ENCODE measurements around the gene GCFC2.

The GCFC2 gene

DNA sequence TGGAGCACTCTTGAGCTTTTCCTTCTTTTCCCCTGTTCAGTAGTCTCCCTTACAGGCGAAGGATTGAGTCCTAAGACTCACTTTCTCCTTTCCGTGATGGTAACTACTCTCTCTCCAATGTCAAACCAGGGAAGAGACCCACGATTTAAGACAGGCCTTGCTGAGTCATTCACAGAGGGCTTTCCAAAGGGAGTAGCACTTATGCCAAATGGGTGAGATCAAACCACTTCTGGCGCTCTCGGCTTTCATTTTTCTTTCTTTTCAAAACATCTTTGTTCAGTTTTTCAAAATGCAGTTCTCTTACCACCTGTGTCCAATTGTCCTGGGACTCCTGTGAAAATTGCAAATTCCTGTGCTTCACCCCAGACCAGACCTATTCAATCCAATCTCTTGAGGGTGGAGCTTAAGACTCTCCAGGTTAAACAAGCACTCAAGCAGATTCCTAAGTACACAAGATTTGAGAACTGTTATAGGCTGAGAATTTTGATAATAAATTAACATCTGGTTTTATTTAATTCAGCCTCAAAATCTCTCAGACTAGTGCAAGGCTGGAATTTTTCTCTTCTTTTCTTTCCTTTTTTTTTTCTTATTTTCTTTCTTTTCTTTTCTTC lies 78.5 kb downstream of the GCFC2 start:
- ChIA-PET POLR2A (no interaction called here), CTCF (no interaction called here)
- no peak for TF ChIP-seq TARDBP (IDR thresholded peaks at IDR 0.05)
- no peak for DNase-seq (ENCODE audit: extremely low spot score)

DNA sequence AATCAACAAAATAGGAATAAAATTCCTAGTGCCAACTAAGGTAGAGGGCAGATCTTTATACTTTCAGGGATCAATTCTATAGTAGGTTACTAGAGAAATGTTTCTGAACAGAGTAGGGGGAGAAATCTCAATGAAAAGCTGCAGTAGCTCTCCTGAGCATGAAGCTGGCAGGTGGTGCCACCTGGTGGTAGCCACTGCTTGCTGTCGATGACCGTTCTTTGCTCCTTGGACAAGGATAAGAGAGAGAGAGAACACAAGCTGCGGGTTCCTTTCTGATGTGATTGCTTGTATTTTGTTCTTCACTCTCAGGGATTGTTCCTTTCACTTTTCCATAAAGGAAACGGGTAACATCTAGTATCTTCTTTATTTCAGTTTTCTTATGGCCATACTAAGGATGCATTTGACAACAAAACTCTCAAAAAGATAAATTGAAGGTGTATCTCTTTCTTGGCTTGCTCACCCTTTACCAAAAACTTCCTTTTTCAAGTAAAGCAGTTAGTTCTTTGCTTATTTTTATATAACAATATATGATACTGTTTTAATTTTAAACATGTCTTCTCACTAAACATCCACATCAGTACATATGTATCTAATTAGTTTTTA lies 82.7 kb downstream of the GCFC2 start:
- POLR2A ChIA-PET = interaction anchor here (0.9 kb wide), 1 partner anchor 20 kb away, joined by 3 read pairs; no protein-coding TSS in a partner anchor
- CTCF ChIA-PET = interaction anchor here (0.6 to 1.7 kb wide), 8 partner anchors 10 to 164 kb away, joined by 3 to 7 read pairs (median 4); no protein-coding TSS in a partner anchor
- TF ChIP-seq FOXA1 (IDR thresholded peaks at IDR 0.05) (no peak), LEF1 (IDR thresholded peaks at IDR 0.05; ENCODE audit: borderline replicate concordance) (no peak), ZNF384 (IDR thresholded peaks at IDR 0.05) (no peak), SP1 (IDR thresholded peaks at IDR 0.05) (no peak), ARNT (IDR thresholded peaks at IDR 0.05) (no peak), CTBP1 (IDR thresholded peaks at IDR 0.05; ENCODE audit: borderline replicate concordance) (no peak), FOXM1 (IDR thresholded peaks at IDR 0.05; ENCODE audit: borderline replicate concordance) (no peak), FOXK2 (IDR thresholded peaks at IDR 0.05) (no peak), ELF4 (IDR thresholded peaks at IDR 0.05) (no peak), HDGF (IDR thresholded peaks at IDR 0.05; ENCODE audit: borderline replicate concordance) (no peak), BHLHE40 (IDR thresholded peaks at IDR 0.05; ENCODE audit: borderline replicate concordance) (no peak)
- DNase-seq (ENCODE audit: extremely low spot score) = peak; percentile 74

DNA sequence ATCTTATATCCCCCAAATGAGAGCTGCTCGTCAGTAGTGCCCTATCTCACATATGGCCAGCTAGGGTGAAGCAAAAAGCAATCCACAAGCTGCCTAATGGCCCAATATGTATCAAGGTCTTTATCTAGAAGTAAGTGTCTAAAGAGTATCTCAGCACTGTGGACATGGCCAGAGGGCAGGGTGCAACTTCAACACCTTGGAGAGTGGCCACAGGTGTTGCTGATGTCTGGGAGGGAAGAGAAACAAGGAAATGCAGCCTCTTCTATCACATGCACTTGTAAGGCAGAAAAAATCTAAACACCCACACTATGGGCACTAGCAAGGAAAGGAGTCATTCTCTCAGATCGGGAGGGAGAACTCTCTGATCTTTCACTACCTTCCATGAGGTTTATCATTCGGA lies 87.8 kb downstream of the GCFC2 start:
- CTCF ChIA-PET = no interaction called here

DNA sequence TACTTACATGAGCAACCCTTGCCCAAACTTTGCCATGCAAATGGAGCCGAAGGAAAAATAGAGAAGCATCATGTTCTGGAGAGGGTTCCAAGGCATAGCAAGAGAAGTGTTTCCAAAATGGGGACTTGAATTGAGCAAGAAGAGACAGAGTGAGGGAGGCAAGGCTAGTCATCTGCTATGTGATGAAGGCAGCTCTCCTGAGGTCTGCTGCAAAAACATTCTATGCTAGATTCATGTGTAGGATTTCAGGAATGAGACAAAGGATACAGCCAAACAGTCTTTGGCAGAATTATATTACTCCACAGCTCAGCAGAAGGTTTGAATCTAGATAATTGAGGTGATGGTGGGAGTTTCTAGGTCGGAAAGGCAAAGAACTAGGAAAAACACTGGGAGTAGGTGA lies 88.2 kb downstream of the GCFC2 start:
- ChIA-PET CTCF (no interaction called here), POLR2A (no interaction called here)
- no peak for DNase-seq (ENCODE audit: extremely low spot score)
- TF ChIP-seq TARDBP (IDR thresholded peaks at IDR 0.05) = no peak
- TF ChIP-seq L3MBTL2 (conservative IDR thresholded peaks at IDR 0.05) = no peak
- TF ChIP-seq HDGF (IDR thresholded peaks at IDR 0.05; ENCODE audit: borderline replicate concordance) = no peak

More for the DNA sequence above, 87.8 kb downstream of the GCFC2 start:
- no peak for TF ChIP-seq BHLHE40 (IDR thresholded peaks at IDR 0.05; ENCODE audit: borderline replicate concordance)
- no peak for TF ChIP-seq HDGF (IDR thresholded peaks at IDR 0.05; ENCODE audit: borderline replicate concordance)
- no peak for TF ChIP-seq SP1 (IDR thresholded peaks at IDR 0.05)
- TF ChIP-seq ELF4 (IDR thresholded peaks at IDR 0.05) = no peak
- POLR2A ChIA-PET = no interaction called here
- DNase-seq (ENCODE audit: extremely low spot score) = no peak

DNA sequence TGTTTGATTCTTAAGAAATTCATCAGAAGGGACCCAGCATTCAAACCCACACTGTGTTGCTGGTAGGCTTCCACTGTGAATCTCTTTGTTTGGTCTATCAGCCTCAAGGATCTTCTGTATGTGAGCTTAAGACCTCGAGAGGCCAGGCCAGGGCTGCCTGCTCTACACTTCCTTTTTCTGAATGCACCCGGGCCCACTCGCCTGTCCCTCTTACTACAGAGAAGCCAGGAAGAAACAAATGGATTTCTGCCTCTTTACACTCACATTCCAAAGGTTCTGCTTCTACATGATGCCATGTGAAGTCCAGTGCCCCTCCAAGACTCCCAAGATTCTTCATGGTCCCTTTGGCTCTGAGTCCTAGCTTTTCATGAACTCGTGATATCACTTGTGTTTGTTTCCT lies 89.5 kb downstream of the GCFC2 start:
- TF ChIP-seq FOXK2 (IDR thresholded peaks at IDR 0.05) = no peak
- no peak for TF ChIP-seq ARNT (IDR thresholded peaks at IDR 0.05)
- TF ChIP-seq LEF1 (IDR thresholded peaks at IDR 0.05; ENCODE audit: borderline replicate concordance) = no peak
- no peak for TF ChIP-seq SUZ12 (IDR thresholded peaks at IDR 0.05)
- no peak for TF ChIP-seq ZNF384 (IDR thresholded peaks at IDR 0.05)
- no peak for TF ChIP-seq CTBP1 (IDR thresholded peaks at IDR 0.05; ENCODE audit: borderline replicate concordance)
- TF ChIP-seq L3MBTL2 (conservative IDR thresholded peaks at IDR 0.05) = no peak
- CTCF ChIA-PET = interaction anchor here (0.7 kb wide), 1 partner anchor 13 kb away, joined by 3 read pairs; no protein-coding TSS in a partner anchor
- POLR2A ChIA-PET = no interaction called here
- DNase-seq (ENCODE audit: extremely low spot score) = no peak

DNA sequence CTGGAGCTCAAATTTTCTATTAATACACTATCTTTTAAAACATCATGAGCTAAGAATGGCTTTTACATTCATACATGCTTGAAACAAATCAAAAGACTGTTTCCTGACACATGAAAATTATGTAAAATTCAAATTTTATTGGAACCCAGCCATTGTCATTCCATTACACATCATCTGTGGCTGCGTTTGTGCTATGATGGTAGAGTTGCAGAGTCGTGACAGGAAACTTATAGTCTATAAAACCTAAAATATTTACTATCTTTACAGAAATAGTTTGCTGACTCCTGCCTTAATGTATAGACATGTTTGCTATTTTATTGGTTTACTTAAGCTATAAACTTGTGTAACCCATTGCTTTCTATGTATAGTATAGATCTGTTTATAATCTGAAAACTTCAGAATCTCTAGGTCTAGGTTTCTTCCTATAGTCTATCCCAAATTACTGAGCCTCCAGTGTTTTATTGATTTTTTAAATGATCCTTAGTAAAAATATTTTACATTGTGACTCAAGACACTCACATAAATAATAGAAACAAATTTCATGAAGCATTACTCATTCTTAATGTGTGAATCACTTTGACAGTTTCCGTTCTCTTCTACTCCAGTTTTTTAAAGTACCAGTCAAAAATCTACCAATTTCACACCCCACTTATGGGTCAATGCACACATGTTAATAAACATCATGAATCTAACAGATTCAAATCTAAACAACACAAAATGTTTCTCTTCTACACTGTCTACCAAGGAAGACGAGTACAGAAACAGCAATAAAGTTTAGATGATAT lies 90.6 kb downstream of the GCFC2 start:
- DNase-seq (ENCODE audit: extremely low spot score) = no peak
- ChIA-PET POLR2A (no interaction called here), CTCF (interaction anchor here (2.8 kb wide), 1 partner anchor 11 kb away, joined by 8 read pairs; no protein-coding TSS in a partner anchor)
- no peak for TF ChIP-seq SUZ12 (IDR thresholded peaks at IDR 0.05)
- no peak for TF ChIP-seq CTBP1 (IDR thresholded peaks at IDR 0.05; ENCODE audit: borderline replicate concordance)
- TF ChIP-seq ZNF384 (IDR thresholded peaks at IDR 0.05) = no peak
- no peak for TF ChIP-seq LEF1 (IDR thresholded peaks at IDR 0.05; ENCODE audit: borderline replicate concordance)
- TF ChIP-seq HDGF (IDR thresholded peaks at IDR 0.05; ENCODE audit: borderline replicate concordance) = no peak
- no peak for TF ChIP-seq FOXK2 (IDR thresholded peaks at IDR 0.05)
- no peak for TF ChIP-seq ARNT (IDR thresholded peaks at IDR 0.05)
- TF ChIP-seq ELF4 (IDR thresholded peaks at IDR 0.05) = no peak

DNA sequence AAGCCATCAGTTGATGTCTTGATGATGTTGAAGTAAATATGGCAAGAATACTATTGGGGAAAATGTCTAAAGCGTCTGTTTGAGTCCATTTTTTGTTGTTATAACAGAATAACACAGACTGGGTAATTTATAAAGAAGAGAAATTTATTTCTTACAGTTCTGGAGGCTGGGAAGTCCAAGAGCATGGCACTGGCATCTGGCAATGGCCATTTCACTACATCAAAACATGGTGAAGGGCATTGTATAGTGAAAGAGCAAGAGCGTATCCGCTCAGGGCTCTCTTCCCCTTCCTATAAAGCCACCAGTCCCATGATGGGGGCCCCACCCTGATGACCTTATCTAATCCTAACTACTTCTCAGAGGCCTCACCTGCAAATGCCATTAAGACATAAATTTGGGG lies 93.8 kb downstream of the GCFC2 start:
- TF ChIP-seq BHLHE40 (IDR thresholded peaks at IDR 0.05; ENCODE audit: borderline replicate concordance) = no peak
- no peak for TF ChIP-seq NFRKB (IDR thresholded peaks at IDR 0.05)
- TF ChIP-seq HDGF (IDR thresholded peaks at IDR 0.05; ENCODE audit: borderline replicate concordance) = no peak
- no peak for TF ChIP-seq FOXM1 (IDR thresholded peaks at IDR 0.05; ENCODE audit: borderline replicate concordance)
- TF ChIP-seq FOXA1 (IDR thresholded peaks at IDR 0.05) = no peak
- no peak for TF ChIP-seq ZNF384 (IDR thresholded peaks at IDR 0.05)
- no peak for TF ChIP-seq CTBP1 (IDR thresholded peaks at IDR 0.05; ENCODE audit: borderline replicate concordance)
- no peak for TF ChIP-seq L3MBTL2 (conservative IDR thresholded peaks at IDR 0.05)
- no peak for TF ChIP-seq ARNT (IDR thresholded peaks at IDR 0.05)
- no peak for TF ChIP-seq SUZ12 (IDR thresholded peaks at IDR 0.05)
- TF ChIP-seq, protein P1, sequence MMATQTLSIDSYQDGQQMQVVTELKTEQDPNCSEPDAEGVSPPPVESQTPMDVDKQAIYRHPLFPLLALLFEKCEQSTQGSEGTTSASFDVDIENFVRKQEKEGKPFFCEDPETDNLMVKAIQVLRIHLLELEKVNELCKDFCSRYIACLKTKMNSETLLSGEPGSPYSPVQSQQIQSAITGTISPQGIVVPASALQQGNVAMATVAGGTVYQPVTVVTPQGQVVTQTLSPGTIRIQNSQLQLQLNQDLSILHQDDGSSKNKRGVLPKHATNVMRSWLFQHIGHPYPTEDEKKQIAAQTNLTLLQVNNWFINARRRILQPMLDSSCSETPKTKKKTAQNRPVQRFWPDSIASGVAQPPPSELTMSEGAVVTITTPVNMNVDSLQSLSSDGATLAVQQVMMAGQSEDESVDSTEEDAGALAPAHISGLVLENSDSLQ (IDR thresholded peaks at IDR 0.05) = no peak
- TF ChIP-seq LEF1 (IDR thresholded peaks at IDR 0.05; ENCODE audit: borderline replicate concordance) = no peak
- TF ChIP-seq FOXK2 (IDR thresholded peaks at IDR 0.05) = no peak
- no peak for TF ChIP-seq SP1 (IDR thresholded peaks at IDR 0.05)
- TF ChIP-seq ELF4 (IDR thresholded peaks at IDR 0.05) = no peak
- TF ChIP-seq TARDBP (IDR thresholded peaks at IDR 0.05) = no peak
- ChIA-PET POLR2A (no interaction called here), CTCF (no interaction called here)
- DNase-seq (ENCODE audit: extremely low spot score) = no peak
